ENCODE results near the gene PRKAR2A. TPM values are rescaled to one million over a fixed set of nuclear protein-coding genes. Genes with fewer than 3 reads are reported as not detected.
"Not testable (repeated sequence)": the region's sequence is repeated elsewhere in the genome, so short reads cannot be mapped to it uniquely, and the experiment has no call there.

The PRKAR2A gene
- total RNA-seq, 2 donors from 2014 or later, result 26.8 to 28.5 TPM

DNA sequence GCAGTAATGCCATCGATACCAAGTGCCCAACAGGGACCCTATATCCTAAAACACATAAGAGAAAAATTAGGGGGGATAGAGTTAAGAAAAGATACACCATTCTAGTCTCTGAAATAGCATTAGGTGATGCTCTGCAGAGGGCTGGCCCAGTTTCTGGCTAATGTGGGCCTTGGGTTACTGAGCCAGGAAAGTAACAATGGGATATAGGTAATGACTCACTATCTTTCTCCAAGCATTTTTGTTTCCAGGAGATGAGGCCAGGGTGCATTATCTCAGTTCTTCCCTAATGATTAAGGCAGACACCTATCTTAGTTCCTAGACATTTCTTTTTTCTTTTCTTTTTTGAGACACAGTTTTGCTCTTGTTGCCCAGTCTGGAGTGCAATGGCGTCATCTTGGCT is 50.0 kb downstream of the PRKAR2A start:
- no peak overlapping the region for H3K27ac ChIP-seq
- no peak overlapping the region for H3K4me3 ChIP-seq
- no peaks in the 10 kb centered on the region for H3K4me1 ChIP-seq
- H3K9me3 ChIP-seq, result no peaks in the 10 kb centered on the region
- DNase-seq (ENCODE audit: low spot score), result no peak
- TF ChIP-seq, protein P1, sequence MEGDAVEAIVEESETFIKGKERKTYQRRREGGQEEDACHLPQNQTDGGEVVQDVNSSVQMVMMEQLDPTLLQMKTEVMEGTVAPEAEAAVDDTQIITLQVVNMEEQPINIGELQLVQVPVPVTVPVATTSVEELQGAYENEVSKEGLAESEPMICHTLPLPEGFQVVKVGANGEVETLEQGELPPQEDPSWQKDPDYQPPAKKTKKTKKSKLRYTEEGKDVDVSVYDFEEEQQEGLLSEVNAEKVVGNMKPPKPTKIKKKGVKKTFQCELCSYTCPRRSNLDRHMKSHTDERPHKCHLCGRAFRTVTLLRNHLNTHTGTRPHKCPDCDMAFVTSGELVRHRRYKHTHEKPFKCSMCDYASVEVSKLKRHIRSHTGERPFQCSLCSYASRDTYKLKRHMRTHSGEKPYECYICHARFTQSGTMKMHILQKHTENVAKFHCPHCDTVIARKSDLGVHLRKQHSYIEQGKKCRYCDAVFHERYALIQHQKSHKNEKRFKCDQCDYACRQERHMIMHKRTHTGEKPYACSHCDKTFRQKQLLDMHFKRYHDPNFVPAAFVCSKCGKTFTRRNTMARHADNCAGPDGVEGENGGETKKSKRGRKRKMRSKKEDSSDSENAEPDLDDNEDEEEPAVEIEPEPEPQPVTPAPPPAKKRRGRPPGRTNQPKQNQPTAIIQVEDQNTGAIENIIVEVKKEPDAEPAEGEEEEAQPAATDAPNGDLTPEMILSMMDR (IDR thresholded peaks at IDR 0.05), result no peak
- H3K36me3 ChIP-seq, result no peaks in the 10 kb centered on the region
- no peaks in the 10 kb centered on the region for H3K27me3 ChIP-seq

DNA sequence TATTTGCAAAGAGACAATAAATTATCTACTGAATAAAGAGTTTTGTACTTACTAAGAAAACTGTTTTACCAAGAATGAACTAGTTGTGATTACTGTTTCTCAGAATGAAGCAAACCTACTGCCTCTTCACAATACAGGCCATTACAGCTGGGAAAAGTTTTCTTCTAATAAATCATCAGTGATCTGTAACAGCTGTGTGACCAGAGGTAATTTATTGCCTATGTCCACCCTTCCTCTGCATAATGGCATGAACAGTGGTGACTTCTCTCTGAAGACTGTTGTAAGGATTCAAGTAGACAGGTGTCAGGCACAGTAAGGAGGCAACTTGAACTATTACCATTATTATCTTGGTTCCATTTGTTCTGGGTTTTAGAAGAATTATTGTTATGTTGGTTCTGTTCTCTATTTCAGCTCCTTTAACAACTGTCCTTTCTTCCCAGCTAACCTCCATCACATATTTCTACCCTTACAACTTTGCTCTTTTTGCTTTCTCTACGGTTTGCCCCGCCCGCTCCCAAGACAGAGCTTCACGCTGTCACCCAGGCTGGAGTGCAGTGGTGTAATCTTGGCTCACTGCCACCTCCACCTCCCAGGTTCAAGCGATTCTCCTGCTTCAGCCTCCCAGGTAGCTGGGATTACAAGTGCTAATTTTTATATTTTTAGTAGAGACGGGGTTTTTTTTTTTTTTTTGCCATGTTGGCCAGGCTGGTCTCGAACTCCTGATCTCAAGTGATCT is 51.5 kb downstream of the PRKAR2A start:
- Histone ChIP-seq H3K27me3 (no peaks in the 10 kb centered on the region), H3K4me3 (no peak overlapping the region), H3K27ac (no peak overlapping the region), H3K36me3 (no peaks in the 10 kb centered on the region), H3K4me1 (no peaks in the 10 kb centered on the region), H3K9me3 (no peaks in the 10 kb centered on the region)
- TF ChIP-seq, protein P1 (IDR thresholded peaks at IDR 0.05), result no peak
- DNase-seq (ENCODE audit: low spot score), result no peak

DNA sequence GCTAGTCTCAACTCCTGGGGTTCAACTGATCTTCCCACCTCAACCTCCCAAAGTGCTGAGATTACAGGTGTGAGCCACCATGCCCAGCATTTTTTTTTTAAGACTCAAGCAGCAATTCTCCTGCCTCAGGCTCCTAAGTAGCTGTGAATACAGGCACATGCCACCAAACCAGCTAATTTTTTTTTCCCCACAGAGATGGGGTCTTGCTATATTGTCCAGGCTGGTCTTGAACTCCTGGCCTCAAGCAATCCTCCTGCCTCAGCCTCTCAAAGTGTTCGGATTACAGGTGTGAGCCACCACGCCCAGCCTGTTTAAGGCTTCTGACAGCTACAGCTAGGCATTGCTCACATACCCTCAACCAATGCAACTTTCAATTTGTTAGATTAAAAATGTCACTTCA is 54.2 kb downstream of the PRKAR2A start:
- not testable (repeated sequence) for H3K4me3 ChIP-seq; H3K9me3 ChIP-seq; H3K4me1 ChIP-seq; H3K27me3 ChIP-seq; DNase-seq (ENCODE audit: low spot score); H3K27ac ChIP-seq
- H3K36me3 ChIP-seq, result peaks cover 12% of the 10 kb centered on the region

DNA sequence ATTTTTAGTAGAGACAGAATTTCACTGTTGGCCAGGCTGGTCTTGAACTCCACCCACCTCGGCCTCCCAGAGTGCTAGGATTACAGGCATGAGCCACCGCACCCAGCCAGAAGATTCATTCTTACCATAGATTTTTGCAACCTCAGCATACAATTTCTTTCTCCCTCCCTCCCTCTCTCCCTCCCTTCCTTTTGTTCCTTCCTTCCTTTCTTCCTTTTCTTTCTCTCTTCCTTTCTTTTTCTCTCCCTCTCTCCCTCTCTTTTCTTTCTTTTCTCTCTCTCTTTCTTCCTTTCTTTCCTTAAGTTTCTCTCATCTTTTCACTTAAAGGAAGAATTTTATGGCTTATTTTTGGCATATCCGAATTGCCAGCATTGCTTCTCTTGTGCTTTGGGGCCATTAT is 58.0 kb downstream of the PRKAR2A start:
- DNase-seq (ENCODE audit: low spot score), result no peak
- Histone ChIP-seq H3K27ac (no peak overlapping the region), H3K27me3 (no peaks in the 10 kb centered on the region), H3K36me3 (peaks cover 17% of the 10 kb centered on the region), H3K9me3 (no peaks in the 10 kb centered on the region), H3K4me3 (no peak overlapping the region), H3K4me1 (no peaks in the 10 kb centered on the region)
- TF ChIP-seq, protein P1 (IDR thresholded peaks at IDR 0.05), result no peak

DNA sequence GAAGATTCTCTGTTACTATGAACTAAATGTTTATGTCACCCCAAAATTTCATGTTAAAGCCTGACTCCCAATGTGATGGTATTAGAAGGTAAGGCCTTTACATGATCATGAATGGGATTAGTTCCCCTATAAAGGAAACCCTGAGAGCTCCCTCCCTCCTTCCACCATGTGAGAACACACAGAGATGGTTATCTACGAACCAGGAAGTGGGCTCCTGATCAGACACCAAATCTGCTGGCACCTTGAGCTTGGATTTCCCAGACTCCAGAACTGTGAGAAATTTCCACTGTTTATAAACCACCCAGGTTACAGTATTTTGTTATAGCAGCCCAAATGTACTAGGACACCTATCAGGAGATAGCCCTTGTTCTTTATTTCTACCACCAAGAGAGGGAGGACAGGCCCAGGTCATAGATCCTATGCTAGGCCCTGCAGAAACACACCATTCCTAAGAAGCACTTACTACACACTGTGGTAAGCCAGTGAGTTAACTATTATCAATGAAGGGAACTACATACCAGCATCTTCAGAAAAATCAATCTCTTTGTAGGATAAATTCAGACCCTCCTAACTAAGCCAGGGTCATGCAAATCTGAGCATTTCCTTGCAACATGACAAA is 59.0 kb downstream of the PRKAR2A start:
- Histone ChIP-seq H3K4me1 (no peaks in the 10 kb centered on the region), H3K9me3 (no peaks in the 10 kb centered on the region), H3K27ac (no peak overlapping the region), H3K4me3 (no peak overlapping the region), H3K36me3 (peaks cover 27% of the 10 kb centered on the region), H3K27me3 (no peaks in the 10 kb centered on the region)
- no peak for DNase-seq (ENCODE audit: low spot score)
- TF ChIP-seq, protein P1 (IDR thresholded peaks at IDR 0.05), result no peak

DNA sequence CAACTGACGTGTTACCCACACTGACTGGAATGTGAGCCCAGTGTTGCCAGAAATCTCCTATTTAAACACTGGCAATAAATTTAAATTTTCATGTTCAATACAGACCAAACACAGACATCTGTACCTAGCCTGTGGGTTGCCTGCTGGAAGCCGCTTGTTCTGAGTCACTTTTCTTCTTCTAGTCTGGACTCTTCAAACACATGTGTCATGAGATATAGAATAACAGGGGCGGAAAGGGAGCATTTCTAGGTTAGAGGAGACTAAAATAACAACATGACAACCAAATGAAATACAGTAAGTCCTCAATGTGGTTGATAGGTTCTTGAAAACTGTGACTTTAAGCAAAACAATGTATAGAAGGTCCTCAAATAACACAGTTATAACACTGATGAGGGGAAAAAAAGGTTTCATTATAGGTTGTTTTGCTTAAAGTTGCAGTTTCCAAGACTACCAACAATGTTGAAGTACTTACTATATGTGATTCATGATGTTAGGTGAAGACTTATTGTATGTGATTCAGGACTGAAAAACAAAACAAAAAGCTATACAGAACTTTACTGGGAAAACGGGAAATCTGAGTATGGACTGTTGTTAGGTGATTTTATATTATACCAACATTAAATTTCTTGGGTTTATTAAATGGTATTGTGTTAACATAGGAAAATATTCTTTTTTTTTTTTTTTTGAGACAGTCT is 63.1 kb downstream of the PRKAR2A start:
- Histone ChIP-seq H3K27ac (no peak overlapping the region), H3K9me3 (no peaks in the 10 kb centered on the region), H3K4me1 (no peaks in the 10 kb centered on the region), H3K27me3 (no peaks in the 10 kb centered on the region), H3K36me3 (peaks cover 29% of the 10 kb centered on the region), H3K4me3 (no peak overlapping the region)
- DNase-seq (ENCODE audit: low spot score), result no peak
- TF ChIP-seq, protein P1 (IDR thresholded peaks at IDR 0.05), result no peak
